Ramos (cell line): ENCODE results near the gene HUNK.

Experiments
- in situ Hi-C: fragments of 300-500 bp; cut with MboI; formaldehyde crosslinking; loops from one replicate; pipeline ENCODE4 v1.14.3; 2022; ENCODE audit warnings: low sequenced_read_pairs; ENCODE audit not compliant: unreplicated experiment

HUNK gene

DNA sequence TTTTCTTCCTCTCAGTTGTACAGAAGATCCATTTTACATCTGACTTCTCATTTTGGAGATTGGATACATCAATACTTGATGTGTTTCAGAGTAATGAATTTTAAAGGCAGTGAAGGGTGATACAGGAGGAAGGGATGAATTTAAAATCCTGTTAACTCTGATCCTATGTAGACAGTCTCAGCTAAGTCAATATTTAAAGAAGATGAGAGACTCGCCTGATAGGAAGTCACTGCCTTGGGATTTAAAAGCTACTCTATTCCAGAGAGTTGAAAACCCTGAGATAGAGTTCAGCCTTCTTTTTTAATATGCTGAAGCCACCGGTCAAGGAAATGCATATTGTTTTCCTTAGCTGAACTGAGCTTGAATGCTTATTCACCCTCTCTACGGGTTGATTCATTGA is 42.7 kb downstream of the HUNK start:
- in situ Hi-C loops = no loop called here

DNA sequence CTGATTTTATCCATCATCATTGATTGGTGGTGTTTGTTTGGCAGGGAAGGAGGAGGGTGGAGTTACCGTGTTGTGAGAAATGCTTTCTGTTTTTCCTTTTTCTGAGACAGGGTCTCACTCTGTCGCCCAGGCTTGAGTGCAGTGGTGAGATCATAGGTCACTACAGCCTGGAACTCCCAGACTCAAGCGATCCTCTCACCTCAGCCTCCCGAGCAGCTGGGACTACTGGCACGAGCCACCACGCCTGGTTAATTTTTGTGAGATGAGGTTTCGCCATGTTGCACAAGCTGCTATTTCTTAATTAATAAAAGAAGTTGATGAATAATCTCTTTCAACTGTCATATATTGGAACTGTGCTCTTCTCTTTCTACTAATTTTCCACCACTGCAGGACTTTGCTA is 44.3 kb downstream of the HUNK start:
- in situ Hi-C loops = no loop called here

DNA sequence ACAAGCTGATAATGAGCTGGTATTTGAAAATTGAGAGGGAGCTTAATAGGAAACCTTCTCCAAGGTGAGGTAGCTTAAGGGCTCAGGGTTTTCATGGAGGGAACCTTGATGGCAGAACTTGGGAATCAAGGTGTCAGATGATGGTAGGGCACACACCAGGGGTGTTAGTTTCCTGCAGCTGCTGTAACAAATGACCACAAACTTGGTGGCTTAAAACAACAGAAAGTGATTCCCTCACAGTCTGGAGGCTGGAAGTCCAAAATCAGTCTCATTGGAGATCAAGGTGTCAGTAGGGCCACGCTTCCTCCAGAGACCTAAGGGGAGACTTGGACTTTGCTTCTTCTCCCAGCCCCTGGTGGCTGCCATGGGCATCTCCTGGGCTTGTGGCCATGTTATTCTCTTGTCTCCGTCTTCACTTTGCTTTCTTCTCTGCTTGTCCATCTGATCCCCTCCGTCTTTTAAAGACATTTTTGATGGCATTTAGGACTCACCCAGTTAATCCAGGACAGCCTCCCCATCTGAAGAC is 45.5 kb downstream of the HUNK start:
- in situ Hi-C loops = no loop called here

DNA sequence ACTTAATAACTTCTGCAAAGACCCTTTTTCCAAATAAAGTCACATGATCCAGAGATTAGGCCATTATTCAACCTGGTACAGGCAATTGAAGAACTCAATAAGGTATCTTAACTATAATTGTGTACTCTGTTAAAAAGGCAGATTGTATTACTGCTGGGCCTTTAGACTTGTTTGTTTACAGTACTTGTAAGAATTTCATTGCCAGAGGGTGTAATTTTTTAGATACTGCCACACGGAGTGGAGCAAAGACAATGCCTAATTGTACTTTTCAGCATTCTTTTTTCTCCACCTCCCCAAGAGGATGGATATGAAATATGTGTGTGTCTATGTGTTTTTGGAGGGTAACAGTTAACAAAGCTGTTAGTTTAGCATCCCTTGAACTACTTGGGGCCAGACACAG is 47.5 kb downstream of the HUNK start:
- in situ Hi-C loops = no loop called here

DNA sequence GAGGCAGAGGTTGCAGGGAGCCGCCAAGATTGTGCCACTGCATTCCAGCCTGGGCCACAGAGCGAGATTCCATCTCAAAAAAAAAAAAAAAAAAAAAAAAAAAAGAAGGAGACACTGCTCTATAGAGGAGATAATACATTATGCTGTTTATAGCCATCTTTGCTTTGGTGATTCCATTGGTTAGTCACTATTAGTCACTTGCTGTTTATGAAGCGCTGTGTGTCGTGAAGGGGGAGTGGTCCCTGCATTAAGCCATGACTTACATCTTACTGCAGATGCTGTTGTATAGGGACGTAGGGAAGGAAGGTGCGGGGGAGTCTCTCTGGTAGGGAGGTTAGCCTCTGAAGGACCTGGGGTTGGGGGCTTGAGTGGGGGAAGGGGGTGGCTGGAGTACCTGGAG is 48.3 kb downstream of the HUNK start:
- in situ Hi-C loops = no loop called here

DNA sequence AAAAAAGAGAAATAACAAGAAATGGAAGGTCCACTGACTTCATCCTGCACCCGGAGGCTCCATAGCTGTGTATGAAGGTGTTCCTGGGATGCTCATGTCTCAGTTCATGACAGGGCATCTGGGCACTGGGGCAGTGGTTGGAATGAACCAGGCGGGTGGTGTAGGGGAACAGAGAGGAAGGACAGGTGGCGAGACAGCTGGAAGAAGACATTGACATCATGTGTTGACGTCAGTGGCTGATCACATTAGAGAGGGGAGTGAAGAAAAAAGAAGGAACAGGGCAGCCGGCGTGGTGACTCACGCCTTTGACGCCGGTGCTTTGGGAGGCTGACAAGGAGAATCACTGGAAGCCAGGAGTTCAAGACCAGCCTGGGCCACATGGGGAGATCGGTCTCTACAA is 50.1 kb downstream of the HUNK start:
- in situ Hi-C loops = no loop called here

DNA sequence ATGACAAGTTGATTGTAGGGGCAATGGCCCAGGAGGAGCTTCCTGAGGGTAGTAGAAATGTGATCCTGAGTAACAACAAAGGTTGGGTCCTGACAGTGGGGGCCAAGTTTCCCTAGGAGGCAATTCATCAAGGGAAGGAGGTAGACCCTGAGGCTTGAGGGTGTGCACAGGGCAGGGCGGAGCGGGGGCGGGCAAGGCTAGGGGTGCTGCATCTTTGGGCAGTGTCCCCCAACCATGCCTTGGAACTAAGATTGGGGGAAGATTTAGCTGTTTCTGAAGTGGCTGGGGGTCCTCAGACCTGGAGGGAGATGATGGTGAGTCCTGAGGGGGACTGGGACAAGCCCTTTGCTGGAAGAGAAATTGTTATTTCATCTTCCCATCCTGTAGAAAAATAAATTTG is 50.9 kb downstream of the HUNK start:
- in situ Hi-C loops = no loop called here

DNA sequence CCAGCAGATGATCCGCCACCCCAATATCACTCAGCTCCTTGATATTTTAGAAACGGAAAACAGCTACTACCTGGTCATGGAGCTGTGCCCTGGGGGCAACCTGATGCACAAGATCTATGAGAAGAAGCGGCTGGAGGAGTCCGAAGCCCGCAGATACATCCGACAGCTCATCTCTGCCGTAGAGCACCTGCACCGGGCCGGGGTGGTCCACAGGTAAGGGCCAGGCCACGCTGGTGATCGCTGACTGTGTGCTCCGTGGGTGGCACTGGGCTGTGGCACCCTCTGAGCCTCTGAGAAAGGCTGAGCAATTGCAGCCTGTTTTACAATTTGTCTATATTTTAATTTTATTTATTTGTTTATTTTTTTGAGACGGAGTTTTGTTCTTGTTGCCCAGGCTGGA is 51.7 kb downstream of the HUNK start:
- in situ Hi-C loops = no loop called here

DNA sequence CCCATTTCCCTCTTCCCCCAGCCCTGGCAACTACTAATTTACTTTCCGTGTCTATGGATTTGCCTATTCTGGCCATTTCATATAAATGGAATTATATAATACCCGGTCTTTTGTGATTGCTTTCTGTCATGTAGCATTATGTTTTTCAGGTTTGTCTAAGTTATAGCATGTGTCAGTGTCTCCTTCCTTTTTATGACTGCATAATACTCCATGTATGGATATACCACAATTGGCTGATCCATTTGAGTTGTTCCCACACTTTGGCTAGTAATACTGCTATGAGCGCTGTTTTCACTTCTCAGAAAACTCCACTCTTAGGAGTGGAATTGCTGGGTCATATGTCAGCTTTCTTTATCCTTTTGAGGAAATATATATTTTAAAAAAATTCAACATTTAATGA is 53.7 kb downstream of the HUNK start:
- in situ Hi-C loops = no loop called here

DNA sequence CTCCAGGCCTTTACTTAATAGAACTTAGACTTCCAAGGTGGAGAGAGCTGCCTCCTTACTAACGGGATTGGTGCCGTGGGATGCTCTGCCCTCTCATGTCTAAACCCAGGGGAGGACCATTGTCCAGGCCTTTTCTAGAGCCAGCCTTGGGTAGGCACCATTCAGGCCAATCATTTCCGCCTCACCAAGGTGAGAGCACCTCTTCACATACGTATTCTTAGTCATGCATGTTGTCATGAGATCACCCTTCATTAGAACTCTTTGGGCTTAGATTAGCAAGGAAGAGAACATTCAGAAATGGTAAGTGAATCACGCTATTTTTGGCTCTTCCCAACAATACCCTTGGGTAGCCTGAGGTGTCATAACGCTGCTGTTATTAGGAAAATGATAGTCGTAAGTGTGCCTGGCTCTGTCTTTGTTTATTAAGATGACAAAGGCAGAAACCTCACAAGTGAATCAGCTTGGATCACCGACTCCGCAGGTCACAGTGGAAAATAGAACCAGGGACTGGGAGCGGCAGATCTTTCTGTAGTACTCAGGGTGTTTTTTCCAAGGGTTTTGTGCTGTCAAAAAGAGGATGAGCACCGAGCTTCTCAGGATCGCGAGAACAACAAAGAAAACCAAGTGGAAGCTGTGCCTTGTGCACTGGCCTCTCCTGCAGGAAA is 55.0 kb downstream of the HUNK start:
- in situ Hi-C loops = no loop called here

DNA sequence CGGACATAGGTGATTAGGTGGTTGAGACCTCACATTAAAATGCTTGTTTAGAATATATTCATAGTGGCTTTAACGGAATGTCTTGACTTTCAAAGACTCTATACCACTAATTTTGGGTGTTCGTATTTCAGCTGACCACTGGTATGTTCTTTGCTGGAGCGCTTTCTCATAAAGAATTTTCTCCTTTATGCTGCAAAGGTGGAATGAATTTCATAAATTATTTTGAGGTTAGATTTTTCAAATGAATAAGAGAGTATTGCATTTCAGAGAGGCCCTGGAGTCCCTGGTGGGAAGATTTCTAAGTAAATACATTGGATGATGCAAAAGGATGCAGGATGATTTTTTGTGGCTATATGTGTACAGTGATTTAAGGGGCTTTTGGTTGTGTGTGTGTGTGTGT is 55.8 kb downstream of the HUNK start:
- in situ Hi-C loops = no loop called here

DNA sequence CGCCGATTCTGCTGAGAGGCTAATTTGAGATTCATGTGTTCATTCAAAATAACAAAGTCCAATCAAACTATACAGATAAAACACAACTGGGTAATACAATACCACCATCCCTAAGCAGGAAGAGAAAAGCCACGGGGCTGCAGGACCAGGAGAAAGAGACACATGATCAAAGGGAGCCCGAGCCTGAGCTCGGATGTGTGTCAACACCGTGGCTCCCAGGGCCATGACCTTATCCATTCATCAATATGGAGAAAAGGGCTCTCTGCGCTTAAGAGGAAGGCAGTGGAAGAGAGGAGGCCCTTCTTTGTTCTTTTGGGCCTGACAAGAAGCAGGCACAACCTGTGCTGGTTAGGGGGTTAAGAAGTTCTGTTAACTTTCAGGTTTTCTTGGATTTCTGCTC is 56.7 kb downstream of the HUNK start:
- in situ Hi-C loops = no loop called here

DNA sequence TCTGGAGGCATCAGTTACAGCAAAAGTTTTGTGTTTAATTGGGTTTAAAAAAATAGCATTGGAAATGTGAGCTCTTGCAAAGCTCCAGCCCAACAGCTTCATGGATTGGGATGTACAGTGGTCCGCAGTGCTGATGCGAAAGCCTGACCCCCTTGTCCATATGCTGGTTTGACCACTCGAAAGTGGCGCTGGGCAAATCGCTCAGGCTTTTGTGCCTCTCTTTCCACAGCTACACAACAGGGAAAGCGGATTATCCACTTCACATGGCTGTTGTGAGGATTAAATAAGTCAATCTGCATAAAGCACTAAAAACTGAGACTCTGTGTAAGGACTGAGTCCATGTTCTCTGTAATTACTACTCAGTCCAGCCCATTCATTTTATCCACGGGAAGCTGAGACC is 57.2 kb downstream of the HUNK start:
- in situ Hi-C loops = no loop called here

DNA sequence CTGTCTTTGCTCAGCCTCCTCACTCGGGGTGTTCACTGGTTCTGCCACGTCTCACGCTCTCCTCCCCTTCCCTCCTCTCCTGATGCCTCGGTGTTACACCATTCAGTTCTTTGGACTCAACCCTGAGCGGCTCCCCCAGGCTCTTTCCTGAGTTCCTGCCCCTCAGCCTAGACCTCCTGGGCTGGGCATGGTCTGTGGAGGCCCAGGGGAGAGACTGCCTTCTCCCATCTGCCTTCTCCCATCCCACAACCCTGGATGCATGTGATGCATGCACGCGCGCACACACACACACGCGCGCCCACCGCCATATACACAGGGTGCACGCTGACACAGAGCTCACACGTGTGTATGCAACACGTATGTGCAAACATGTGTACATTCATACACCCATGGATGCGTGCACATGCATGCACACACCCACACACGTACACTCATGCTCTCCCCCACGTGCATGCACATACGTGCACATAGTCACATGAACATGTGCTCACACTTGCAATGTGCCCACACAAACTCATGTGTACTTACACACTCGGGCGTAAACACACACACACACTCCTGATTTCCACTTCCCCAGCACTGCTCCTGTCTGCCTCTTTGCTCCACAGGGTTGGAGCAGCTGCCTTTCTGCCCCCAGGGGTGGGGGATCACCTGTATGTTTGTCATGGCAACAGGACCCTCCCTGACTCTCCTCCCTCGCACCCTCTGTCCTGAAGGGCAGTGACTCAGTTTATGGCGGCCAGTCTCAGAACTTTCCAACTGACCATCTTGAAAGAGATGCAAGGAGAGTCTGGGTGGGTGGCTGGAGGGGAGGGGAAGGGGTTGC is 59.0 kb downstream of the HUNK start:
- in situ Hi-C loops = no loop called here

DNA sequence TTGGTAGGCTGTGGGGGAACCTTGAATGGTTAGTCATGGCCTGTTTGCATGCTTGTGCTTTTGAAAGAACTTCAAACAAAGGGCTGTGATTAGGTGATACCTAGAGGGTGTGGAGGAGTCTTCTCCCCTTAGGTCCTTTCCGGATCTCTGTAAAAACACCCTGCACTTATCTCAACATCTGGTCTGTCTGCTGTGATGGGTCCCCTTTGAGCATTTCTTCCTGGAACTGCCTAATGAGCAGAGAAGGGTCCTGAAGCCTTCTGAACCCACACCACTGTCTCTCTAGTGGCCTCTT is 59.6 kb downstream of the HUNK start:
- in situ Hi-C loops = no loop called here

DNA sequence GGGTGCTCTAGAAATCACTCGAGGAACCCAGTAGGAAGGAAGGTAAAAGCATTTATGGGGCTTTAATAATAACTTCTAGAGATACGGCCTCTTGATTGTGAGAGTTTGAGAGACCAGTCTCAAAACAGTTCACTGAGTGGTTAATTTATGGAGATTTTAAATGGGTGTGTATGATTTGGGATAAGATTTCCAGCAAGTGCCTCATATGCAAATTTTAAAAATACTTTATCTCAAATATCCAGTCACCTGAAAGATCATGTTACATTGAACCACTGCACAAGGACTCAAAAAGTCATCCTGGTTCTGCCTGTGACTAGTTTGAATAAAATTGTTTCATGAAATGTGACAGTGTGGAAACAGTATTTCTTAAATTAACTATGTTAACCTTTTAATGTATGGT is 64.5 kb downstream of the HUNK start:
- in situ Hi-C loops = no loop called here

DNA sequence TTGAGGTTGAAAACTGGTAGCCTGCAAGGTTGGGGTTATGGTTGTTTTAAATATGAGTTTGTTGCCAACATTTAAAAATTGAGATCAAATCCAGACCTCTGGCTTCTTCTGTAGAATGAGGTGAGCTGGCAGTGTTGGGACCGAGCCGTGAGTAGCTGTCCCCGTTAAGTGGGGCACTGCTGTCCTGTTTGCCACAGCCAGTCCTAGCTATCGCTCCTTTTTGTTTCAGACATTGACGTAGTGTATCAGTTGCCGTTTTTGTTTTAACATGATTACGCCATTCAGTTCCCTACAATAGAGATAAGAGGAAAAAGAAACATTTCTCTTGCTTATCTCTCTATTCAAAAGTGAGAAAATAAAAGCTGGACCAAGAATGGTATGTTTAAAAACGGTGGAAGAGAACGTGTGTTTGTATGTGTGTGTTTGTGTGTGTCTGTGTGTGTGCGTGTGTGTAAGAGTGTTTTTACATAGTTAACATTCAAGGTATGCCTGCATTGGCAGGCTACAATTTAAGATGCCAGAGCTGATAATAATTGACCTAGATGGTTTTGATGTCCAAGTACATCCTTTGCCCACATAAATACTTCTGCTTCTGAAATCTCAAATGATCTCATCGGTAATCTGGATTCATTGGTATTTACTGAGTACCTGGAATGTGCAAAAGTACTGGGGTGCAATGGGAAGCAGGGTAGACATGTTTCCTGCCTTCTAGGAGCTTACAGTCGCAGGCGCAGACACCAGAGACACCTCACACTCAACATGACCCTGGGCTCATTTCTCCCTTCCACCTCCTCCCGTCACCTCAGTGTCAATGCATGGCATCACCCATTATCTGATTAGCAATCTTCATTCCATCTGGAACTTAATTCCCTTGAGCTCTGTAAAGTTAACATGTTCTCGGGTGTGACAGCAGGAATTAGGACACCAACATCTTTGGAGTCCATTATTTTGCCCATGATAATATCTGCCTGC is 65.8 kb downstream of the HUNK start:
- in situ Hi-C loops = no loop called here

DNA sequence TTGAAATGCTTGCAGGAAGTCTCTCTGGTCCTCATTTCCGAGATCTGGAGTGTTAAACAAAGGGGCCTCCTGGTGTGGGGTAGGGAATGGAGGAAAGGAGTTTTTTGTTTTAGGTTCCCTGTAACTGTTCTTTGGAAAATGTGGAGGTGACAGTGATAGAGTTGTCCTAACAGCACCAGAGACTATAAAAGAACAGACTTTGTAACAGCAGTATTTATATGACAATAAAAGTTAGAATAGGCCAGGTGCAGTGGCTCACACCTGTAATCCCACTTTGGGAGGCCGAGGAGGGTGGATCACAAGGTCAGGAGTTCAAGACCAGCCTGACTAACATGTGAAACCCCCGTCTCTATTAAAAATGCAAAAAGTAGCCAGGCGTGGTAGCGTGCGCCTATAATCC is 68.9 kb downstream of the HUNK start:
- in situ Hi-C loops = no loop called here

DNA sequence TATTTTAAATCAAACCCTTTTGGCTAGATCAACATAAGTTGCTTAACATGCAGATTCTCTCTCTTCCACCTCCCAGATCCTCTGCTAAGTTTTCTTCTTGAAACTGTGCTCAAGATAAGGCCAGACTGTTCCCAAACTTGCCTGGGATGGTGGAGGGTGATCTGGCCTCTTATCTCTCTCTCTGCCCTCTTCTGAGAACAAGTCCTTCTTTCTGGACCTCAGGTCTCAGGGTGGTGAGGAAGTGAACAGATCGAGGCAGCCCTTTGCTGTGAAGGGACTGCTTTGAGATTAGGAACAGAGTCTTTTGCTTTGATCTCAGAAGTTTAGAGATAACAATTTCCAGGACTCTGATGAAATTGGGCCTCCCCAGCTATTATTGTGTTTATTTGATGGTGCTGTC is 70.7 kb downstream of the HUNK start:
- in situ Hi-C loops = no loop called here

DNA sequence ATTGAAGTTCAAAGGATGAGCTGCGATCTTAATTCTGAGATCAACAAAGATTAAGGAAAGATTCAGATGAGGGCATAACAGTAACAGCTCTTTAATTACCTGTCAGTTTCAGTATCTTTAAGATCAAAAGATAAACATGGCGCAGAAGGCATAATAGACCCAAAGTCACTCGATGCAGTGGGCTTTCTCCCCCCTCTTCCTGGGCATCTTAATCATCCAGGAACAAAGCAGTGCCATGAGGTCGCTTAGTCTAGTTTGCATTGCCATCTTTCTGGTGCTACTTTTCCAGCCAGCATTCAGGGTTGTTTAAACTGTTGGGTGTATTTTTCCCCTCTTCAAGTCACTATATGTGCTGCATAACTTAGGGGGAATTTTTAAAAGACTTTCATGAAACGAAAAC is 72.3 kb downstream of the HUNK start:
- in situ Hi-C loops = no loop called here

DNA sequence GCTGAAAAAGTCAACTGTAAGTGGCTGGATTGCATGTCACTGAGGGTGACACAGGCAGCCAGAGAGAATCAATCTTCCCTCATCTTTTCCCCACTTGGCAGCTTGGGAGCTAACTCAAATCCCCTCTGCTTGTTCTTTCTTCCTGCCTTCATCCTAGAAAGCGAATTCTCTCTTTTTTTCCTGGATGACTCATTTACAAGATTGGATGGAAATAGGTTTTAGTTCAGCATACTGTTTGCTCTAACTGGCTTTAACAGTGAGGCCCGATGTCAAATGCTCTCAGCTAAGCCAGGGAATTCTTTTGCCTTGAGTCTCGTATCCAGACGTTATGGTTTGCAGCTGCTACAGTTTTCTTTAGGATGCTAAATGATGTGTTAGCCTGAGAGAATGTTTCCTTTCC is 72.7 kb downstream of the HUNK start:
- in situ Hi-C loops = no loop called here
